Right lobe of liver (tissue), 4 donors: ENCODE measurements around the gene LPIN1.

ENCODE experiments used
- POLR2A ChIP-seq: fragments of 450-650 bp; IDR thresholded peaks from one replicate; pipeline ENCODE4 v1.6.1; 2017; ENCODE audit warnings: antibody characterized with exemption, mild to moderate bottlenecking
- TF ChIP-seq, protein P1 (sequence below), 4 donors: fragments of 200-600 bp in 3 of 4; fragments of 450-650 bp in 1 of 4; IDR thresholded peaks; one replicate each; pipeline versions ENCODE4 v1.5.1 to v1.8.0; 2016 to 2022; ENCODE audit warnings: antibody characterized with exemption in 4 of 4, mild to moderate bottlenecking in 2 of 4
- donor health status: DM: no; HTN: no; CAD: no.
- donor health status: DM: no; HTN: no; CAD: no.
- donor health status: DM: no; HTN: yes; CAD: no.

DNA sequence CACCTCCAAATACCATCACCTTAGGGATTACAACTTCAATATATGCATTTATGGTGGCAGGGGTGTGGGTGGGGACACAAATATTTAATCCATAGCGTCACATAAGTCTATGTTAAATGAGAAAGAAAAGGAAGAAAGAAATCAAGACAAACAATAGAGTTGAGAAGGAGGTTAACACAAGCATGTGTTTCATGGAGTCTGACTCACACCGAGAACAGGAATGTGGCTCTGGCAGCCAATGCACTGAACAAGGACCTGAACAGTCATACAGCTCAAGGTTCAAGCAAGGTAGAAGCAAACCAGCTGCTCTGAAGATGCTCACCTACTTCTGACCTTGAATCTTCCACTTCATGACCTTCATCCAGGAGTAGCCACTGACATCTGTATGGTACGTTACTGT lies 36.2 kb upstream of the LPIN1 start:
- TF ChIP-seq, protein P1, sequence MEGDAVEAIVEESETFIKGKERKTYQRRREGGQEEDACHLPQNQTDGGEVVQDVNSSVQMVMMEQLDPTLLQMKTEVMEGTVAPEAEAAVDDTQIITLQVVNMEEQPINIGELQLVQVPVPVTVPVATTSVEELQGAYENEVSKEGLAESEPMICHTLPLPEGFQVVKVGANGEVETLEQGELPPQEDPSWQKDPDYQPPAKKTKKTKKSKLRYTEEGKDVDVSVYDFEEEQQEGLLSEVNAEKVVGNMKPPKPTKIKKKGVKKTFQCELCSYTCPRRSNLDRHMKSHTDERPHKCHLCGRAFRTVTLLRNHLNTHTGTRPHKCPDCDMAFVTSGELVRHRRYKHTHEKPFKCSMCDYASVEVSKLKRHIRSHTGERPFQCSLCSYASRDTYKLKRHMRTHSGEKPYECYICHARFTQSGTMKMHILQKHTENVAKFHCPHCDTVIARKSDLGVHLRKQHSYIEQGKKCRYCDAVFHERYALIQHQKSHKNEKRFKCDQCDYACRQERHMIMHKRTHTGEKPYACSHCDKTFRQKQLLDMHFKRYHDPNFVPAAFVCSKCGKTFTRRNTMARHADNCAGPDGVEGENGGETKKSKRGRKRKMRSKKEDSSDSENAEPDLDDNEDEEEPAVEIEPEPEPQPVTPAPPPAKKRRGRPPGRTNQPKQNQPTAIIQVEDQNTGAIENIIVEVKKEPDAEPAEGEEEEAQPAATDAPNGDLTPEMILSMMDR (IDR thresholded peaks at IDR 0.05), result no peak
- TF ChIP-seq POLR2A, result no peak
